HG02798 (cell line): ENCODE data around the gene CCDC174.

Source experiments
- ATAC-seq: cut with Tn5 transposase; IDR thresholded peaks from one replicate; pipeline ENCODE4 v1.9.1; 2021; ENCODE audit warnings: mild to moderate bottlenecking; ENCODE audit not compliant: unreplicated experiment, poor library complexity

The CCDC174 gene

GRCh38 chr3:14624498-14624897 is 27.1 kb upstream of the CCDC174 start:
- no peak for ATAC-seq

- ATAC-seq: no peak
Observed at GRCh38 chr3:14625443-14625842, 26.1 kb upstream of the CCDC174 start.

- no peak for ATAC-seq
Observed at GRCh38 chr3:14627815-14628214, 23.7 kb upstream of the CCDC174 start.

GRCh38 chr3:14628406-14628805 is 23.2 kb upstream of the CCDC174 start:
- no peak for ATAC-seq

- ATAC-seq: no peak
Observed at GRCh38 chr3:14630404-14631100, 21.0 kb upstream of the CCDC174 start.

- no peak for ATAC-seq
Observed at GRCh38 chr3:14631101-14631497, 20.5 kb upstream of the CCDC174 start.

- no peak for ATAC-seq
Observed at GRCh38 chr3:14631687-14632441, 19.7 kb upstream of the CCDC174 start.

- ATAC-seq: no peak
Observed at GRCh38 chr3:14632442-14632930, 19.1 kb upstream of the CCDC174 start.

GRCh38 chr3:14633417-14633816 is 18.1 kb upstream of the CCDC174 start:
- ATAC-seq: no peak

- ATAC-seq: no peak
Observed at GRCh38 chr3:14633819-14634424, 17.6 kb upstream of the CCDC174 start.

- no peak for ATAC-seq
Observed at GRCh38 chr3:14634763-14635400, 16.7 kb upstream of the CCDC174 start.

GRCh38 chr3:14636496-14637087 is 15.0 kb upstream of the CCDC174 start:
- no peak for ATAC-seq

- ATAC-seq: no peak
Observed at GRCh38 chr3:14640157-14640562, 11.4 kb upstream of the CCDC174 start.

GRCh38 chr3:14640734-14641133 is 10.8 kb upstream of the CCDC174 start:
- no peak for ATAC-seq

- ATAC-seq: no peak
Observed at GRCh38 chr3:14641346-14641745, 10.2 kb upstream of the CCDC174 start.

GRCh38 chr3:14645453-14645852 is 6.1 kb upstream of the CCDC174 start:
- ATAC-seq: no peak

- no peak for ATAC-seq
Observed at GRCh38 chr3:14646131-14646573, 5.4 kb upstream of the CCDC174 start.

GRCh38 chr3:14646589-14647413 is 4.8 kb upstream of the CCDC174 start:
- ATAC-seq: no peak
